Pons (tissue), 1 donor: ENCODE results near the gene OSM.
A peak's percentile ranks its signal among the peaks of the same experiment; 100 is the strongest.
"Not testable (repeated sequence)": the region's sequence is repeated elsewhere in the genome, so short reads cannot be mapped to it uniquely, and the experiment has no call there.

Experiments
- DNase-seq: peaks from one replicate; pipeline ENCODE4 v3.0.0-alpha.2; 2016; ENCODE audit warnings: low spot score

OSM gene

DNA sequence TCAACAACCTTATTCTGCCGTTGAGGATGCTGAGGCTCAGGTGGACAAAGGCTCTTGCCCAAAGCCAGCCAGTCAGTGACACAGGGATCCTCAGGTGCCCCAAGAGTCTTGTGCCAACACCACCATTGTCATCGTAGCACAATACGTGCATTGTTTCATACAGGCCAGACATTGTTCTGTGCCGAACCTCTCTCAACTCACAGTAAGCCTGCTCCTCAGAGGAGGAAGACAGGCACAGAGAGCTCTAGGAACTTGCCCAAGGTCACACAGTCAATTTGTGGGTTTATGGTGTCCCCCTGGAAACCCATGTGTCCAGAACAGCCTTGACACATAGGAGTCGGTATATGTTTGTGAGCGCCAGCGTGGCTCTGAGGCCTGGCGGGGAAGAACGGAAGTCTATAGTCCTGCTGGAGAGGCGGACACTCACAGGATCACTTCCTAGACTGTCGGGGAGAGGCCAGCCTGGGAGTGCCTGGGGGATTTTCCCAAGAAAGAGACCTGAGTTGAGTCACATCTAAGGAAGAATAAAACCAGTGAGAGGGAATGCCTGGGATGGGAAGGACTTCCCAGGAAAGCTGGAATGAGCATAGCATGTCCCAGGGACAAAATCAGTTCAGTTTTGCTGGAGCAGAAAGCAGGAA, 40.3 kb downstream of the OSM start:
- peak; percentile 35 for DNase-seq

DNA sequence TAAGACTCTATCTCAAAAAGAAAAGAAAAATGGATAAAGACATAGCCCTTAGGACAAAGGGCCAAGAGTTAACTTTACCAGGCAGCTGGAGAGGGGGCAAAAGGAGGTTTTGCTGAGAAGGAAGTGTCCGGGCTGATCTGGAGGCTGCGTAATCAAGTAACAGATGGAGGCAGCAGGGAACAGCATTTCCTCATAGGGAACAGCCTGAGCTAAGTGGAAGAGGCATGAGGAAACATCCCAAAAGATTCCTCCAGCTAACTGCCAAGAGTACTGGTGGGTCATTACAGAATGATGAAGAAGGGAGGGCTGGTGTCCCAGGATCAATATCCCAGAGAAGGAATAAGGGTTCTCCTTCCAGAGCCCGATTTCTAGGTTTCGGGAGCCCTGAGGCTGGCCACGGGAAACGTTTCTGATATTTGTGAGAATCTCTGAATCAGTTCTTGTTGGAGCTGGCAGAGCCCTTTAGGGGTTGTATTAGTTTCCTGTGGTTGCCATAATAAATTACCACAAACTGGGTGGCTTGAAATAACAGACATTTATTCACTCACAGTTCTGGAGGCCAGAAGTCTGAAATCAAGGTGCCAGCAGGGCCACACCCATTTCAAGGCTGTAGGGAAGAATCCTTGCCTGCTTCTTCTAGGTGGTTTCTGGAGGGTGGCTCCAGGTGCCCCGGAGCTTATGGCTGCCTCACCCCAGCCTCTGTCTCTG, 41.3 kb downstream of the OSM start:
- DNase-seq: no peak

DNA sequence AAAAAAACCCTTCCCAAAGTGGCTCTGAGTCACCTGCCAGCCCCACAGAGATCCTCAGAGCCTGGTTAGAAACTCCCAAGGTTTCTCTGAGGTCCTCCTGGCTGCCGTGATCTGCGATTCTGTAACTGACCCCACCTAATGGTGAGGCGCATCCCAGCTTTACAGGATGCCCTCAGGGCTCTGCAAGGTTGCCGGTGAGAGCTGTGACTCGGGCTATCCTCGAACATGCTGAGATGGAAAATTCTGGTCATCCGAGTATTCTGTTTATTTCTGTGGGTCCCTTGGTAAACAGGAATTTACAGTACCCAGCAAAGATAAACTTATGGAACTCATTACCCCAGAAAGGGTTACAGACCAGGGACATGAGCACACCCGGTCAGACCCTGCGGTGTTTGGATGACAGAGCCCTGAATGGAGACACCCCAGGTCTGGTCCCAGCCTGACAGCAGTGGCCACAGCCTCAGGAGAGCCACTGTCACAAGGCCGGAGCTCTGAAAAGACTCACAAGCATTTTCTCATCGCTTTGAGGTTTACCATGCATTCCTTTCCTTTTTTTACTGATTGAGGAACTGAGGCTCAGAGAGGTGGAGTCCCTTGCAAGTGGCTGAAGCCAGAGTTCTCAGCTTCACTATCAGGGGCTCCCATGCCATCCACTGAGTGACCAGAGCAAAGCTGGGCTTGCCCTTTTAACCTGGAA, 42.3 kb downstream of the OSM start:
- DNase-seq: no peak

DNA sequence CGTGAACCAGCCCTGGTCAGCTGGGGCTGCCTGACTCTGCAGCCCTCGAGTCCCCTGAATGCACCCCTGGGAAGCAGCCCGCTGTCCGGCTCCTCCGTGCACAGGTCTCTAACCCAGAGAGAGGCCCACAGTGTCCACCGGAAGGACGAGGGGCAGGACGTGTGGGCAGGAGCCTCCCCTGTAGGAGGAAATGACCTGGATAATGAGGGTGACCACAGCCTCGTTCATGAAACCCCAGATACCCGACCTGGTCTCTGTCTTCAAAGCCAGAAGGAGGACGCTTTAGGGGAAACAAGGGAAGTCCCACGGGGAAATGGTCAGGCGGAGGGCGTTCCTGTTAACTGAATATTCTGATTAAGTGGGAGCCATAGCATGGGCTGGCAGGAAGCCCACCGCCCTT, 43.3 kb downstream of the OSM start:
- no peak for DNase-seq

DNA sequence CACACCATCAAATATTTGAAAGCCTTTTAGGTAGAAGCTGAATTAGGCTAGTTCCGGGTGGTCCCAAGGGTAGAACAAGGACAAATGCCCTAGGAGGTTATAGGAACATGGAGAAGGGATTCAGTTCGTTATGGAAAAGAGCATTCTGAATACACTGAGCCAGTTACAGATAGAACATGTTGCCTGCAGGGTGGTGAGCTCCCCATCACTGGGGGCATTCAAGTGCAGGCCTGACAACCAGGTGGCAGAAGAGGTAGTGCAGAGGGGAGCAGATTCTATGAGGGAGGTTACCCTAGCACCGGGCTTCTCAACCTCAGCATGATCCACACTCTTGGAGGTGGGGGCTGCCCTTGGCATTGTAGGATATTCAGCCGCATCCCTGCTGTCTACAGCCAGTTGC, 44.3 kb downstream of the OSM start:
- DNase-seq: no peak

DNA sequence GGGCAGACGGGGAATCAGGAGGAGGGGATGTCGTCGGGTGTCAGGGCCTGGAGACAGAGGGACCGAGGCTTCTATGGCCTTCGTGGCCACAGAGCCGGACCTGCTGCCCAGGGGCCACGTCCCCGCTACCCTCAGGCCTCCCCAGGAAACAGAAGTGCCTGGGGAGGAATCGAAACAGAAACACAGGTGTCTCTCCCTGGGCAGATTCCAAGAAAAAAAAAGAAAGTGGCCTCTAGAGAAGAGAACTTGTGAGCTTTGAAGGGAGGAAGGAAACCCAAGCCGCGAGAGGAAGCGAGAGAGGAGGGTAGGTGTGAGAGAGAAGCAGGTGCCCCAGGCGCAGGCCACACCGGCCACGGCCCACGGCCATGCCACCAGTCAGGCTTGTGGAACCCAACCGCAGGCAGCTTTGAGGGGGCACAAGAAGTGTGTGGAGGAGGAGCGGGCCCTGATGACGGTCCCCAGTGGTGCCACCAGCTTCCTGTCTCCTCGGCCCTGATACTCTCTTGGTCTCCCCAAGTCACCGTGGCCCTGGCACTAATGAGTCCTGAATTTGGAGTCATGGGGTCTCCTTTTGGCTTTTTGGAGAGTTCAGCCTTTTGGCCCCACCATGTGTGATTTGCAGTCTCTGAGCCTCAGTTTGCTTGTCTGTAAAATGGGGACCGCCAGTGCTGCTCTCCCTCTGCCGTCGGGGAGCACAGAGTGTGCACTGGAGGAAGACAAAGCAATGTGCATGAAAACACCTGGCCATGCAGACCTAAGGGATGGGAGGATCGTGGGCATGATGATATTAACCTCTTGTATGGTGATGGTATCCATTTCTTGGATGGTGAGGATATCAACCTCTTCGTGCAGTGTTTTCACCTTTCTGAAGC, 45.3 kb downstream of the OSM start:
- no peak for DNase-seq

DNA sequence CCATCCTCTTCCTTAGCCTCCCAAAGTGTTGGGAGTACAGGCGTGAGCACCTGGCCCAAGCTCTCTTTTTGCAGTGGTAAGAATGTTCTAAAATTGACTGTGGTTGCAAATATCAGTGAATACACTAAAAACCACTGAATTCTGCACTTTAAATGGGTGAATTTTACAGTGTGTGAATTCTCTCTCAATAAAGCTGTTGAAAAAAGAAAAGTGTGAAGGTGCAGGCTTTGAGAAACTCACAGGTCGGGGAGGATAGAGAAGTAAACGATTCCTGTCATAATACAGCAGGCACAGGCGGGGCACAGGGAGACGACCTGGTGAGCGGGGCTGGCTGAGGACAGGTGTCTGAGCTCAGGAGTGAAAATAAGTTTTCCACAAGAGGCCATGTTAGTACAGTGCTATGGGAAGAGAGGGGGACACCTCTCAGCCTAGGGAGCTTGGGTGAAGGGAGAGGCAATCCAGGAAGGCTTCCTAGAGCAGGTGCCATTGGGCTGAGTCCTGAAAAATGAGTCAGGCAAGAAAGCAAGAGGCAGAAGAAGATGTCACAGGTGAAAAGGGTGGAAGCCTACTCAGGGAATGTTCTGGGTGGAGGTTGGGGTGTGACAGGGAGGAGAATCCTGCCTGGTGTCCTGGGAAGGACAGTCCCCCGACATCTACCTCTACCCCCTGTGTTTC, 46.2 kb downstream of the OSM start:
- DNase-seq: no peak

DNA sequence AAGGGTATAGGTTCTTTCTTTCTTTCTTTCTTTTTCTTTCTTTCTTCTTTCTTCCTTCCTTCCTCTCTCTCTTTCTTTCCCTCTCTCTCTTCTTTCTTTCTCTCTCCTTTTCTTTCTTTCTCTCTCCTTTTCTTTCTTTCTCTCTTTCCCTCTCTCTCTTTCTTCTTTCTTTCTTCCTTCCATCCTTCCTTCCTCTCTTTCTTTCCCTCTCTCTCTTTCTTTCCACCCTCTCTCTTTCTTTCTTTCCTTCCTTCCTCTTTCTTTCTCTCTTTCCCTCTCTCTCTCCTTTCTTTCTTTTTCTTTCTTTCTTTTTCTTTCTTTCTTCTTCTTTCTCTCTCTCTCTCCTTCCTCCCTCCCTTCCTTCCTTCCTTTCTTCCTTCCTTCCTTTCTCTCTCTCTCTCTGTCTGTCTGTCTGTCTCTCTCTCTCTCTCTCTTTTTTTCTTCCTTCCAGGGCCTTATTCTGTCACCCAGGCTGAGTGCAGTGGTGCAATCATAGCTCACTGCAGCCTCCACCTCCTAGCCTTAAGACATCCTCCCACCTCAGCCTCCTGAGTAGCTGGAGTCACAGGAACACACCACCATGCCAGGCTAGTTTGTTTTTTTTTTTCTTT, 46.9 kb downstream of the OSM start:
- no peak for DNase-seq

DNA sequence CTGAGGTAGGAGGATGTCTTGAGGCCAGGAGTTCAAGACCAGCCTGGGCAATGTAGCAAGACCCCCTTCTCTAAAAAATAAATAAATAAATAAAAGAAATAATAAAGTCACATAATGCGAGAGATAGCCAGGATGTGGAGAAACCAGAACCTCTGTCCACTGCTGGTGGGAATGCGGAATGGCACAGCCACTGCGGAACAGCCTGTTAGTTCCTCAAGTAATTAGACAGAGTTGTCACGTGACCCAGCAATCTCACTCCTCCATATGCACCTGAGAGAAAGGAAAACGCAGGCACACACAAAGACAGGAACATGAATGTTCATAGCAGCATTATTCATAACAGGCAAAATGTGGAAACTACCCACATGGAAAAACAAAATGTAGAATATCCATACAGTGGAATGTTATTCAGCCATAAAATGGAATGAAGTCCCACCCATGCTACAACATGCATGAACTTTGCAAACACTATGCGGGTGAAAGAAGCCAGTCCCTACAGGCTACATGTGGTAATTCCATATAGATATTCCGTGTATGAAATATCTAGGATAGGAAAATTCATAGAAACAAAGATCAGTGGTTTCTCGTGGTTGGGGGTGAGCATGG, 47.5 kb downstream of the OSM start:
- no peak for DNase-seq

DNA sequence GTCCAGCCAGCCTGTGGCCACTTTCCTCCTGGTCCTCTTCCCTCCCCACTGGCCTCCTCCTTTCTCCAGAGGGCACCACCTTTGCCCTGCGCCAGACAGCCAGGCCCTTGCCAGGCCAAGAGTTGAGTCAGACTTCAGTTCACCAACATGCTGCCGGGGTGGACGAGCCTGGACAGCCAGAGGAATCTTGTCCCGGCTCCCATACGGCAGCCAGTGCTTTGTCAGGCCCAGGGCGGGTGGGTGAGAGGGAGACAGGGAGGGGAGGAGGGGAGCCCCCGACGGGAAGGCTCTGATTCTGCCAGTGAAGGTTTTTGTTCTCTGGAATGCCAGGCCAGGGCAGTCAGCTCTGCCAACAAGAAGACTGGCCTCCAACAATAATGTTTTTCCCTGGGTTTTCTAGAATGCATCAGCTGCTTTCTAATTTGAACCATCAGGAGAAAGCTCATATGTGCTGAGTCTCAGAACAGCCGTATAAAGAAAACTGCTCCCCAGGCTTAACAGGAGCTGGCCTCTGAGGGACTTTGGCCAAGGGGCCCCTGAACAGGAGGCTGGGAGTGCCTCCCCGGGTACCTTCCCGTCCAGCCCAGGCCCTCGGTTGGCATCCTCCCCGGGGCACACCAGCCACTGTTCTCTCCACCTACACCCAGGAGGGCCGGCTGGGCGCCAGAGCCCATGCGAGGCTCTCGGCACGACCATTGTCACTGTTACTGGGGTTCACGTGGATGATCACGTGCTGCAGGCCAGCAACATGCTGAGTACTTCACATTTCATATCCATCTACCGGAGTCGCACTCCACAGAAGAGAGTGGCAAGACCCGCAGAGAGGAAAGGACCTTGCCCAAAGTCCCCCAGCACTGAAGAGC, 48.7 kb downstream of the OSM start:
- no peak for DNase-seq

DNA sequence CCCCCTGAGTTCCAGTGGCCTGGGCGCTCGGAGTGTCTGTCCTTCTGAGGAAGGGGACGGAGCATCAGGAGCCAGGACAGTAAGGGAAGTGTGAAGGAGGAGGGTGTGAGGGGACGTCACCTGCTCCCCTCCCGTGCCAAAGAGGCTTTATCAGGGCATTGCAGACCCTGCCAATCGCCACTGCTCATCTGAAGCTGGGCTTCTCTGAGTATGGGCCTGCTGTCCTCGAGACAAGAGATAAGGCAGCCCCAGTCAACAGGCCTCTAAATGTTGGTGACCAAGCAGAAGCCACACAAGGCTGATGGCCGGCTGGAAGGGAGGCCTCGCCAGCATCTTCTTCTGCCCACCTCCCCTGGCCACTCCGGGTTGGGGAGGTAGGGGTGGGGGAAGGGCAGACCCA, 49.9 kb downstream of the OSM start:
- DNase-seq: no peak

DNA sequence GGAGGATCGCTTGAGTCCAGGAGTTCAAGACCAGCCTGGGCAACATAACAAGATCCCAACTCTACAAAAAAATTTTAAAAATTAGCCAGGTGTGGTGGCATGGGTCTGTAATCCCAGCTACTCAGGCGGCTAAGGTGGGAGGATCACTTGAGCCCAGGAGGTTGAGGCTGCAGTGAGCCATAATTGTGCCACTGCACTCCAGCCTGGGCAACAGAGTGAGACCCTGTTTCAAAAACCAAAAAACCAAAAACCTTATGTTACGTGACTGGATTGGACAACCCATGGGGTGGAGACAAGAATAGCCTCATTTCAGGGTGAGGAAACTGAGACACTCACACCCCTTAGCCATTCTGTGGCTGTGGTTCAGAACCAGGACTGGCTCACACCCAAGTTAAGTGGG, 50.4 kb downstream of the OSM start:
- not testable (repeated sequence) for DNase-seq

DNA sequence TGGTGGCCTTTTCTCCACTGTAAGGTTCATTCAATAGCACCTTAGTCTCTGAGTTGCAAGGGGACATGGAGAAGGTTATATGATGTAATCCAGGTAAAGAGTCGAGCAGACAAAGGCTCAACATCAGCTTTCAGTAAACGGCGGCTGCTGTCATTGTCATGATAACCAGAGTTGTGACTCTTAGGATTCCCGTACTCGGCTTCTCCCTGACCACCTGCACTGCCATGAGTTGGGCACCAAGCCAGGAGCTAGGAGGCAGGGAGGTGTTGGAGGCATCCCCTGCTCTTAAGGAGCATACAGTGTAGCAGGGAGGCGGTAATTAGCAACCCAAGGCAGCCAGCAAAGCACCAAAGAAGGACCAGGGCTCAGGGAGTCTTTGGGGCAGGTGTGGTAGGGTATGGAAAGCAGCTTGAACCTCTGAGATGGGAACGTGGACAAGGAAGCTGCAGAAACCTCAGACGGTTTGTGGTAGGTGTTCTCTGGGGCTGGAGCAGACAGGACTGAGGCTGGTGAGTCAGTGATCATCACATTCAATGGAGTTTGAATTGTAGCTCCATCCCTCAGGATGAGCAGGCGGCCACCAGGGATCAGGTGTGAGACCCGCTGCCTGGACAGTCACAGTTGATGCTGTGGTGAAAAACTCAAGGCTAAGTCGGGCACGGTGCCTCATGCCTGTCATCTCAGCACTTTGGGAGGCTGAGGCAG, 51.8 kb downstream of the OSM start:
- DNase-seq: no peak

DNA sequence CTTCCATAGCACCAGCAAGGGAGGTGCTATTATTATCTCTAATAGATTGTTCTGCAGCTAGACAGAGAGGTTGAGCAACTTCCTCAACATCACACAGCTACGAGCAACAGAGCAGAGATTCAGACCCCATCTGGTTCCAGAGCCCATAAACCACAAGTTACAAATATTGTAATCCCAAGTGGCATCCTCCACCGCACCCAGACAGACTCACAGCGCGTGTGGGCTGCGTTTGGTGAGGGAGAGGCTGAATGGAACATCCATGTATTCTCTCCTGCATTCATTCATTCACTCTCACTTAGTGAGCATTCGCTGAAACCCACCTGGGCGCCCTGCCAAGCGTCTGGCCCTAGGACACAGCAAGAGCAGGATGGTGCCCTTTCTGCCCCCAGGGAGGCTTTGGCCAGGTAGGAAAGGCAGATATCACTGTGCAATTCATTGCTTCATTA, 53.6 kb downstream of the OSM start:
- DNase-seq: no peak
